HG03378 (cell line): ENCODE data around the gene TMEM217.
"Not testable (repeated sequence)": the region's sequence is repeated elsewhere in the genome, so short reads cannot be mapped to it uniquely, and the experiment has no call there.

Experiments used
- ATAC-seq: cut with Tn5 transposase; IDR thresholded peaks from one replicate; pipeline ENCODE4 v1.9.1; 2021; ENCODE audit warnings: mild to moderate bottlenecking, moderate library complexity; ENCODE audit not compliant: unreplicated experiment

TMEM217 gene

GRCh38 chr6:37218511-37218910 is 39.4 kb downstream of the TMEM217 start:
- no peak for ATAC-seq

GRCh38 chr6:37218061-37218460 is 39.9 kb downstream of the TMEM217 start:
- no peak for ATAC-seq

GRCh38 chr6:37212268-37212667 is 45.7 kb downstream of the TMEM217 start:
- ATAC-seq, result no peak

GRCh38 chr6:37210313-37210968 is 47.5 kb downstream of the TMEM217 start:
- ATAC-seq, result no peak

- no peak for ATAC-seq
Measured at GRCh38 chr6:37209461-37210205, 48.3 kb downstream of the TMEM217 start.

- no peak for ATAC-seq
Measured at GRCh38 chr6:37208793-37209192, 49.2 kb downstream of the TMEM217 start.

GRCh38 chr6:37207903-37208456 is 50.0 kb downstream of the TMEM217 start:
- ATAC-seq, result peak; percentile 64

GRCh38 chr6:37206622-37207021 is 51.3 kb downstream of the TMEM217 start:
- no peak for ATAC-seq

GRCh38 chr6:37205997-37206340 is 52.0 kb downstream of the TMEM217 start:
- no peak for ATAC-seq

GRCh38 chr6:37205175-37205996 is 52.6 kb downstream of the TMEM217 start:
- no peak for ATAC-seq

GRCh38 chr6:37204014-37204751 is 53.8 kb downstream of the TMEM217 start:
- ATAC-seq, result no peak

- no peak for ATAC-seq
Measured at GRCh38 chr6:37202788-37203491, 55.0 kb downstream of the TMEM217 start.

GRCh38 chr6:37201726-37202125 is 56.2 kb downstream of the TMEM217 start:
- ATAC-seq, result no peak

- no peak for ATAC-seq
Measured at GRCh38 chr6:37200085-37200484, 57.9 kb downstream of the TMEM217 start.

- ATAC-seq, result not testable (repeated sequence)
Measured at GRCh38 chr6:37196451-37196850, 61.5 kb downstream of the TMEM217 start.

GRCh38 chr6:37194886-37195285 is 63.1 kb downstream of the TMEM217 start:
- ATAC-seq, result not testable (repeated sequence)

- no peak for ATAC-seq
Measured at GRCh38 chr6:37192666-37193065, 65.3 kb downstream of the TMEM217 start.

GRCh38 chr6:37190159-37190535 is 67.8 kb downstream of the TMEM217 start:
- ATAC-seq, result no peak

GRCh38 chr6:37188962-37189510 is 68.9 kb downstream of the TMEM217 start:
- ATAC-seq, result no peak
